ENCODE data around the gene CDYL2.
"Not testable (repeated sequence)": the region's sequence is repeated elsewhere in the genome, so short reads cannot be mapped to it uniquely, and the experiment has no call there.

Gene CDYL2

DNA sequence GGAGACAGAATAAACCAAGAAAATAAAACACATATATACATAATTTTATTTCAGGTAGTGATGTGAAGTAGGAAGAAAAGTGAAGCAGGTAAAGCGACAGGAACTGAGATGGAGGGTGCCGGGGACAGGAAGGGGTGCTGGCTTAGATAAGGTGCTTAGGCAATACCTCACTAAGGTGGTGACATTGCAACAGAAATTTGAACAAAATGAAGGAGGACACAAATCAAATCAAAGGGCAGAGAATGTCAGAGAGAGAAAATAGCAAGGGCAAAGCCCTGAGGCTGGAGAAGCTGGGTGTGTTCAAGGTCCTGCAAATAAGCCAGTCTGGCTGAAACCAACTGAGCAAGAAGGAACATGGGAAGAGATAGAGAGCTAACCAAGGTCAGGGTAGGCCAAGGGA is 5.0 kb upstream of the CDYL2 start:
- DNase-seq (ENCODE audit: low read depth, low spot score), result no peak

DNA sequence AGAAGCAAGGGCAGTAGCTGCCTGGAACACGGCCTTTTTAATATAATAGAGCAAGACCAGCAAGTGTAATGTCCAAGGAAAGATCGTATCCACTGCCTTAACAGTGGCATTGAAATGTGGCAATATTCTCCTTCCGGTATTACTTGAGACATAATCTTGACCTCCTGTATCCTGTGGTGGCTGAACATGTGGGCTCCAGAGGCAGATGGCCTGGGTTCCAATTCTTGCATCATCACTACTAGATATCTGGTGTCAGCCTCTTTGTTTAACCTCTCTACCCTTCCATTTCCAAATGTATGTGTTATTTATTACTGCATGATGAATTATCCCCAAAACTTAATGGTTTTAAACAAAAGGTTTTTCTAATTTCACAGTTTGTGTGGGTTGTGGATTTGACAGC is 3.5 kb upstream of the CDYL2 start:
- no peak for DNase-seq (ENCODE audit: low read depth, low spot score)

DNA sequence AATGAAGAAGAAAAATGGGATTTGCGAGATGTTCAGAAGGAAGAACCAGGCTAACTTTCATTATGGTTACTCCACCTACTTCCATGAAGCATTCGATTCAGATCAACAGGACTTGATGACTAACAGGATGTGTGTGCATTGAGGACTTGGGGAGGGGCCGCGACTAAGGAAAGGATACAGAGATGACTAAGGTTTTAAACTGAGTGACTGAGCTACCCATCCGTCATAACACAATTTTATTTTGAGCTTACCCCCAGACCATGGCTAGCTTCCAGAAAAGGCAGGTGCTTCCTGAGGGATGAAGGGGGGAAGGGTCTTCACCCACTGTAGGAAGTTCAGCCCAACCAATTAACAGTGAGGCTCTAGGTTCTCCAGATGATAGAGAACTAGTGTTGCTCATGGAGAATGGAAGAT is 2.5 kb upstream of the CDYL2 start:
- DNase-seq (ENCODE audit: low read depth, low spot score), result no peak

DNA sequence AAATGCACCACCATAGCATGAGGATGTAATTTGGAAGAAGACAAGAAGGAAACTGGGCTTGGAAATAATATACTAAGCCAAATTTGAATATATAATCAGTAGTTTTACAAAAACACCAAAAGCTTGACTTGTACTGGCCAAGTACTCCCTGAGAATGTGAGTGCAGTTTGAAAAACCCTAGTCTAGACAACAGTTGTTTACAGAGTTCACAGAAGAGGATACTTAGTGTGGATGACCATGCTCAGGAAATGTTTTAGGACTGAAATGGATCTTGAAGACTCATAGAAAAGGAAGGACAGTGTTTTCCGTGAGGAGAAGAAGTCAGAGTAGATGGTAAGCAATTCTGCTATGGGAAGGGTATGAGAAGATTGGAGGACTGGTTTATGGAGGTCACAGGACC is 1.9 kb upstream of the CDYL2 start:
- no peak for DNase-seq (ENCODE audit: low read depth, low spot score)

DNA sequence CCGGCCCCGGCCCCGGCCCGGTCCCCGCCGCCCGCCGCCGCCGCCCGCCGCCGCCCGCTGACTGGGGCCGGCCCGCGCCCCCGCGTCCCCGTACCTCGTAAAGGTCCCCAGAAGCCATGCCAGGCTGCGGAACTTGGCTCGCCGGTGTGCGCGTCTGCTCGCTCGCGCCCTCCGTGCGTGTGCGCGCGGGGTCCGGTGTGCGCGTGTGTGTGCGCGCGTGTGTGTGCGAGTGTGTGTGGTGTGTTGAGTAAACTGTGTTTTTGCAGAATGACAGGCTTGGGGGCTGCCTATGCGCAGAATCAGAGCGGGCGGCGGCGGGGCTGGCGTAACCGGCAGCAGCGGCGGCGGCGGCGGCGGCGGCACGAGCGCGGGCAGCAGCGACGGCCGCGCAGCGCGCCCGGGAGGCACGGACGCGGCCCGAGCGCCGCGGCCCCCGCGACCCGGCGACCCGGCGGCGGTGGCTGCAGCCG is 307 bp downstream of the CDYL2 start:
- peak; percentile 29 for DNase-seq (ENCODE audit: low read depth, low spot score)

DNA sequence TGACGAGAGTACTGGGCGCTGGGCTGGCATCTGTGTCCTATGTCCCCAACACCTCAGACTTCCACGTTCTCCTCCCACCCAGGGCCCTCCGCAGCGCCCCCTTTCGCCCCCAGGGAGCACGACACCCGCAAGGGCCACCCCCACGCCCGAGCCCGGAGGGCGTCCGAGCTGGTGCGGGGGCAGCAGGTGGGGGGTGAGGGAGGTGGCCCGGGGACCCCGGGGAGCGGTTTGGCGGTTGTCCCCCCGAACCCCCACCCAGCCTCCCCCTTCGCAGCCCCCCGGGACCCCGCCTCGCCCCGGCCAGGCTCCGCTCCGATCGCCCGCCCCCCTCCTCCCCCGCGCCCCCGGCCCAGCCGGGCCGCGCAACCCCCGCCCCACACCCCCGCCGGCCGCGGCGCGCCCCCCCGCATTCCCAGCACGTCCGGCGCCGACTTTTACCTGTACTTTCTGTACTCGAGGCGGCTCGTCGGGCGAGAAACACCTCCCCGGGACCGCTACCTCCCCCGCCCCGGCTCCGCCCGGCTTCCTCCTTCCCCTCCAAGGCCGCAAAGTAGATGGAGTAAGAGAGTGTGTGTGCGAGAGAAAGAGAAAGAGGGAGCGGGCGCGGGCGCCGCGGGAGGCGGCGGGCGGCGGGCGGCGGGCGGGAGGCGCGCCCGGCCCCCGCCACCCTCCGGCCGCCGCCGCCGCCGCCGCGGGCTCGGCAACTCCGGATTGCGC is 901 bp downstream of the CDYL2 start:
- DNase-seq (ENCODE audit: low read depth, low spot score), result no peak

DNA sequence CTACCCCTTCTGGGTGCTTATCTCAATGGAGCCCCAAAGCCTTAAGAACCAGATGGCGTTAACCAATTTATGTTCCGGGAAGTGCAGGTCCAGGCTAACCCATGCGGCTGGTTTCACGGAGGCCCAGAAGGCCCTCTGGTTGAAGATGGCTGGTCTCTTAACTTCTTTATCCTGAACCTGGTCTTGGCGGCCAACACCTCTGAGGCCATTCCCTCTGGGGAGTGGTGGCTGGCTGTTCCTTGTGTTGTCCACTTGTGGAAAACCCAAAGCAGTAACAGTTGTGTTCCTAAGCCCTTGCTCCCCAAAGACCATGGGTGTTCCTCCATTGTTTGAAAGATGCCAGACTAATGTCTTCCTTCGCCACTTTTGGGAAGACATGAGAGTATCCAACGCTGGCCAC is 1.5 kb downstream of the CDYL2 start:
- DNase-seq (ENCODE audit: low read depth, low spot score), result no peak

DNA sequence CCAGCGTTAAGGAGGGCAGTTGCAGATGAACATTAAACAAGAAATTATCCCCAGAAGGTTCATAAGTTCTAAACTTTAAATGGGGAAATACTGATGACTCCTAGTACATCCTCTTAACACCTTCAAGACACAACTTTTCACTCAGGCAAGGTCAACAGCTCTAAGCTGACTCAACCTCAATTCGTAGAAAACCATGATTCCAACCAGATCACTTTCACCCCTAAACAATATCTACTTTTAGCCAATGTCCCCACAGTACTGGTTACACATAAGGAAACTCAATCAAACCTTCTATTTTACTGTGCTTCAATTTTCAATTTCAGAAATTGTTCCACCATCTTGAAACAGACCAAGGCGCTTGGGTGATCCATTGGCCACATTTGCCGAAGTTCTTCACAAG is 2.3 kb downstream of the CDYL2 start:
- no peak for DNase-seq (ENCODE audit: low read depth, low spot score)

DNA sequence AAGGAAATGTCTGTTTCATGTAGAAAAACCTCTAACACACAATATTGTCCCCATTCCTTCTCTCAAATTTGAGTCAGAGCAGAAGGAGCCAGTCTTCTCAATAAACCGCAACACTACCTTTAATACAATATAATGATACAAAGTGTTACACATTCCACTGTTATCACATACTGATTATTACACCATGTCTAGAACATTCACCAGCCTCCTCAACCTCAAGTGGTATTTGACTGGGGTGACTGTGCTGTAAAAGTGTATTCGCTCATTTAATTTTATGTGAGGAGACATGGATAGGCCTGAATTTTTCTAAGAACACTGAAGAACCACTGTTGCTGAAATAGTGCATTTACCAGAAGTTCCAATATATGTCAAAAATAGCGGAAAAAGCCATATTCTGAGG is 10.3 kb downstream of the CDYL2 start:
- no peak for DNase-seq (ENCODE audit: low read depth, low spot score)

DNA sequence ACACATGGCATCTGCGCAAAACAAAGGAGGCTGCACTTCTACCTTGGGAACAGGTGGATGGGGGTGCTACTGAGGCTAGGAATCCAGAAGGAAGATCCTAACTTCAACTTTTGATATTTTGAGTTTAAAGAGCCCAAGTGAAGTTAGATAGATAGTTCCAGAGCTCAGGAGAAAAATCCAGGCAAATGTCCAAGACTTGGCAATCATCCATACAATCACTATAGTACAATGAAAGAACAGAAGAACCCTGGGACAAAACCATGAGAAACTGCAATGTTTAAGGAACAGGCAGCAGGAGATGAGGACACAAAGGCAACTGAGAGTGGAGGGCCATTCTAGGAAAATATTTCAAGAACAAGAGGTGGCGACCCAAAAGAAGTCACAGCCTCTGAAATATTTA is 12.4 kb downstream of the CDYL2 start:
- no peak for DNase-seq (ENCODE audit: low read depth, low spot score)

DNA sequence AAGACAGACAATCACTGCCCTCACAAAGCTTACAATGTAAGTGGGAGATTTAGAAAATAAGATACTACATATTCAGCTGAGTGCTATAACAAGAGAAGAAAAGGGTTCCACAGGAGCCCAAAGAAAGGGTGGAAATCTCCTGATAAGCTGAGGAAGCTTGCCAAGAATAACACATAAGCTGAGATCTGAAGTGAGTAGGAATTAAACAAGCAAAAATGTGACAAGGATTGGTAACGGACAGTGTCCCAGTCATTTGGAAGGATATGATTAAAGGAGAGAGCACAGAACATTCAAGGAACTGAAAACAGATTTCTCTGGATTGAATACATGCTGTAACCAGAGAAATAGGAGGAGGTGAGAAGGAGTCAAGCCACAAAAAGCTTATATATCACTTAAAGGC is 13.0 kb downstream of the CDYL2 start:
- DNase-seq (ENCODE audit: low read depth, low spot score), result no peak

DNA sequence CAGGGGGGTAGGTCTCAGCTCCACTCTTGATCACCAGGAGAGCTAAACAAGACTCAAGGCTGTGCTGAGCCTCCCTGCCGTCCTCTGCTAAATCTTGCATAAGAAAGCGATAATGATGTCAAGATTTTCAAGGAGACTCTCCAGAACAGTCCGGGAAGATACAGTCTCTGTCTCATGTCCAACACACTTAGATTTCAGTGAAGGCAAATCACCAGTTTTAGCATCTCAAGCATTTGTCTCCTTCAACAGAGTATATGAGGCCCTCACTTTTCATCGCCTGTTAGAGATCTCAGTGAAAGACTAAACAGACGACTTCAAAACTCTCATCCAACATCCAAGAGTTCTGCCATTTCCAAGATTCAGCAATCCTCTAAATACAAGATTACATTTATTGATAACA is 13.6 kb downstream of the CDYL2 start:
- DNase-seq (ENCODE audit: low read depth, low spot score), result no peak

DNA sequence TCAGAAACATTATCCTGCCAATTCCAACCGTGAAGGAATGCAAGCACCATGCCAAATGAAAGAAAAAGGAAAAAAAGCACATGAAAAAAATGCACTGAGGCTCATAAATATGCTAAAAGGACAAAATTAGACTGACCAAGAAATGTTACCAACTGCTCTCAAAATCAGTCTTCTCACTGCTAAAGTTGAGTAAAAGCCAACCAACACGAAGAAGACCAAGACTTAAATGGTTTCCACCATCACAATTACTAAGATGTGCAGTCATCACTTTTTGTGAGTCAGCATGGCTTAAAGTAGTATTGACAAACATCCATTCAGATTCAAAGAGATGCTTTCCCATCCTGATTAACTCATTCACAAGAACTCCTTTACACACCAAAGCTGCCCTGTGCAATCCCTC is 16.4 kb downstream of the CDYL2 start:
- no peak for DNase-seq (ENCODE audit: low read depth, low spot score)

DNA sequence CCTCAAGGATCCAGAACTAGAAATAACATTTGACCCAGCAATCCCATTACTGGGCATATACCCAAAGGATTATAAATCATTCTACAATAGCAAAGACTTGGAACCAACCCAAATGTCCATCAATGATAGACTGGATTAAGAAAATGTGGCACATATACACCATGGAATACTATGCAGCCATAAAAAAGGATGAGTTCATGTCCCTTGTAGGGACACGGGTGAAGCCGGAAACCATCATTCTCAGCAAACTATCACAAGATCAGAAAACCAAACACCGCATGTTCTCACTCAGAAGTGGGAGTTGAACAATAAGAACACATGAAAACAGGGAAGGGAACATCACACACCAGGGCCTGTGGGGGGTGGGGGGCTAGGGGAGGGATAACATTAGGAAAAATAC is 17.8 kb downstream of the CDYL2 start:
- DNase-seq (ENCODE audit: low read depth, low spot score), result not testable (repeated sequence)

DNA sequence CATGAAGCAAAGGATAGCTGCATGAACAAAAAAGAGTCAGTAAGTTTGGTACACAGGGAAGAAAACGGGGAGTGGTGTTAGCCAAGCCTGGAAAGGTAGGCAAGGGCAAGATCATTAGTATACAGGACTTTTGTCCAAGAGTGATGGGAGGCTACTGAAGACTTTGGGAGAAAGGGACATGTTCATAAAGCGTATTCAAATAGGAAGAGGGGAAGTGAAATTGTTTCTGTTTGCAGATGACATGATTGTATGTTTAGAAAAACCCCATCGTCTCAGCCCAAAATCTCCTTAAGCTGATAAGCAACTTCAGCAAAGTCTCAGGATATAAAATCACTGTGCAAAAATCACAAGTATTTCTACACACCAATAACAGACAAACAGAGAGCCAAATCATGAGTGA is 19.4 kb downstream of the CDYL2 start:
- DNase-seq (ENCODE audit: low read depth, low spot score), result no peak

DNA sequence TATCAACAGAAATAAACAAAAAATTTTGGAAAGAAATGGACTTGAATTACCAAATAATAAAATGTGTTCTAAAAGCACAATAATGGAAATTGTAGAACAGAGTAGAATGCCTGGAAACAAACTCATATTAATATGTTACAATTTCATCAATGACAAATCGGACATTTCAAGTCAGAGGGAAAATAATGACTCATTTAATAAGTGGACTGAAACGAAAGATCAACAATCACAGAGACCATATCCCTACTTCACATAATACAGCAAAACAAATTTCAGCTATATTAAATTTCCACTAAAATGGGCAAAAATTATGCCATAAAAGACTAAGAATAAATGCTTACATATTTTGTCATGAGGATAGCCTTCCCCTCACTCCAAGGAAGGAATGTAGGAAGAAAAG is 25.7 kb downstream of the CDYL2 start:
- no peak for DNase-seq (ENCODE audit: low read depth, low spot score)

DNA sequence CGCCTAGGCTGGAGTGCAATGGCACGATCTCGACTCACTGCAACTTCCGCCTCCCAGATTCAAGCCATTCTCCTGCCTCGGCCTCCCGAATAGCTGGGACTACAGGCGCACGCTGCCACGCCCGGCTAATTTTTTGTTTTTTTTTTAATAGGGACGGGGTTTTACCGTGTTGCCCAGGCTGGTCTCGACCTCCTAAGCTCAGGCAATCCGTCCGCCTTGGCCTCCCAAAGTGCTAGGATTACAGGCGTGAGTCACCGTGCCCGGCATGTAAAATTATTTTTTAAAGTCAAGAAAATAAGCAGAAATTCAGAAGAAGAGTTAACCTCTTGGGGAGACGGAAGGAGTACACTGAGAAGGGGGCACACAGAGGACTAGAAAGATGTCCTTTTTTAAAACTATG is 27.5 kb downstream of the CDYL2 start:
- DNase-seq (ENCODE audit: low read depth, low spot score), result no peak

DNA sequence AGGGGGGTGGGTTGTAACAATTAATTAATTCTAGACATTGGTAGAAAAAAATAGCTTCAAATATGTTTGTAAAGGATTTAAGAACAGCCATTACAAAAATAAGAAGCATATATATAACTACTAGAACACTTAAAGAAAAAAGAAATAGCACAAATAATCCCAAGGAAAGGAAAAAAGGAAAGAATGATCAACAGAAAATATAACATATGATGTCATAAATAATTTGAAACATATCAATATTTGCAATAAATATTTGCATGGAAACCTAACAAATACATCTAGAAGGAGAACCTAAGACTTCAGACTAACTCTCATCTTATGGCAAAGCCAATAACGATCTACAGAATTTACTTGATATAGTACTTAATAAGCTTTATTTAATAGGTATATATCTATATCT is 28.9 kb downstream of the CDYL2 start:
- DNase-seq (ENCODE audit: low read depth, low spot score), result no peak

DNA sequence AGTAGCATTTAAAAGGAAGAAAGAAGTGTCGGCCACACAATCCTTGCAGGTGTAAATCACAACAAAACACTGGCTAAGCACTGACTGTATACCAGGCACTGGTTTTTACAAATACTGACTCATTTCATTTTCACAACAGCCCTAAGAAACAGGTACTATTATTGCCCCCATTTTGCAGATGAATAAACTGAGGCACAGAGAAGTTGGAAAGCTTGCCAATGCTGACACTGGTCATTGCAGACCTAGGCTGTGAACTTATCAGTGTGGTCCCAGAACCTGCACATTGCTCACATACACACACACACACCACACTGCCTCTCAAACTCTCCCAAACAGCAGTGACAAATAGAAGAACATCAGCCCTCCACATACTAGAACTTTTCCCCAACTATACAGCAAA is 37.6 kb downstream of the CDYL2 start:
- no peak for DNase-seq (ENCODE audit: low read depth, low spot score)

DNA sequence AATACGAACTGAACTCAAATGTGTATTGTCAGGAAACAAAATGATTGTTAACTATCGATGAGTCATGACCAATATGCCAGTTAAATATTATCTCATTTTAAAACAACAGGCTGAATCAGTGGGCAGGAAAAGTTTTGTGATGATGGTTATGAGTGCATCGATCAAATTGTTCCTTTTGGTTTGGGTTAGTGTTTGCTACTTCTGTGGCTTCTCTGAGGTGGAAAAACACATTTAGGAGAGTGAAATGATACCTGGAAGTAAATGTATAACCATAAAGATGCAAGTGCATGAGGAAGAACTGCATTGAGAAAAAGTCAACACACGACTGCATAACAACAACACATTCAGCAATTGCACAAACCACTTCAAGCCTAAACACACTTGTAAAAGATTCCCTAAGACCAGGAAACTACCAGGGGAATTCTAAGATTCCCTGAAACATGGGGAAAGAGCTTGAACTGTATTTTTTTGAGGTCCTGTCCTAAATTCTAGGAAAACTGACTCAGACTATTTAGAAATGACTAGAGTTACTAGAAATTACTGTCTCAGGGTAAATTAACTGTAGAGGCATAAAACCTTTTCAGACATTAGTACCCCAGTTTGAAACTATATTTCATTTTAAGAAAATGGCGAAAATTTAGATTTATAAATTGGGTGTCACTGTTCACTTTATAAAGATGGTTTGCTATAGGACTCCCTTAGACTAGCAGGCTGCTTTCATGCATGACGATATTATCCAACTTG is 44.8 kb downstream of the CDYL2 start:
- no peak for DNase-seq (ENCODE audit: low read depth, low spot score)

DNA sequence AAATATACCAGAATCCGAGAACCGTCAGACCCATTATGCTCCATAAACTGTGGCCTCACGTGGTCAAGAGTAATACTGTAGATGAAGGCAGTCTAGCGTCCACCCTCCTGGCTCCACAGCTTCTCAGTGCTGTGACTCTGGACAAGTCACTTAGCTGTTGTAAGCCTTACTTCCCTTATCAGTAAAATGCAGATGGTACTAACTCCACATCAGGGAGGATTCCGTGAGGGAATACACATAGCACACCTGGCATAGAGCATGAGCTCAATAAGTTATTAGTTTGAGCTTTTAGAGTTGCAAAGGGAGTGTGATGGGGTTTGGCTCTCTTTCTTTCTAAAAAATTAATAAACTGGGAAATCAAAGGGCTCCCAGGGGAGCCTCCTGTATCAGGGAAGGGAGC is 49.9 kb downstream of the CDYL2 start:
- DNase-seq (ENCODE audit: low read depth, low spot score), result no peak

DNA sequence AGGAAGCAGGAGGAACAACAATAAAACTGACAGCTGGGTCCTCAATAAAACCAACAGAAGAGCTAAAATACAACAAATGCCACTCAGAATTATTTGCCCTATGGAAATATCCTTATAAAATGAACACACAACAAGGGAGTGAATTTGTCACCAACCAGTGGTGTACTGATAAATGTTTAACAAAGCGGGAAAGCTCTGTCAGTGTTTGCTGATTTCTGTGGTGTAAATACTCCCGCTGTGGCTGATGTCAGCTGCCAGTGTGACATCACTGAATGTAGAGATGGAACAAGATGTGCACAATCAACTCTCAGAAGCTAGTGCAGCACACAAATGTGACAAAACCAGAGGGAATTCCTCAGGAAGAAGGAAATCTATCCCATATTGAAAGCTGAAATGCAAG is 51.9 kb downstream of the CDYL2 start:
- DNase-seq (ENCODE audit: low read depth, low spot score), result no peak

DNA sequence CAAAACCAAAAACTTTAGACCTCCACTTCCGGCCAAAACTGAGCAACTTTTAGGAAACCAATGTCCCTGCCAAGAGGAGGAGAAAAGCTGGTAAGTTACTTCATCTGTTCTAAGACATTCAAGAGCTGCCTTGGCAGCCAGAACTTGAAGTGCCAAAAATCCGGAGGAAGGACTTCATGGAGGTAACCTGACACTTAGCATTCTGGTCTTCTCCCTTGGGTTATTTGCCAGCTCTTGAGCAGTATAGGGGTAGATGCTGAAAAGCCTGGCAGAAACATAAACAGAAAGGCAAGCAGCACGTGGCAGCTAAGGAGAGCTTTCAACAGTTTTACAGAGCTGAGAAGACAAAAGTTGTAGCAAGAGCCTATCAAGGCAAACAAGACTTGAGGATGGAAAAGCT is 53.2 kb downstream of the CDYL2 start:
- DNase-seq (ENCODE audit: low read depth, low spot score), result no peak
